ENCODE measurements around the gene EFHD2.
"Not testable (repeated sequence)": the region's sequence is repeated elsewhere in the genome, so short reads cannot be mapped to it uniquely, and the experiment has no call there.

EFHD2 gene

DNA sequence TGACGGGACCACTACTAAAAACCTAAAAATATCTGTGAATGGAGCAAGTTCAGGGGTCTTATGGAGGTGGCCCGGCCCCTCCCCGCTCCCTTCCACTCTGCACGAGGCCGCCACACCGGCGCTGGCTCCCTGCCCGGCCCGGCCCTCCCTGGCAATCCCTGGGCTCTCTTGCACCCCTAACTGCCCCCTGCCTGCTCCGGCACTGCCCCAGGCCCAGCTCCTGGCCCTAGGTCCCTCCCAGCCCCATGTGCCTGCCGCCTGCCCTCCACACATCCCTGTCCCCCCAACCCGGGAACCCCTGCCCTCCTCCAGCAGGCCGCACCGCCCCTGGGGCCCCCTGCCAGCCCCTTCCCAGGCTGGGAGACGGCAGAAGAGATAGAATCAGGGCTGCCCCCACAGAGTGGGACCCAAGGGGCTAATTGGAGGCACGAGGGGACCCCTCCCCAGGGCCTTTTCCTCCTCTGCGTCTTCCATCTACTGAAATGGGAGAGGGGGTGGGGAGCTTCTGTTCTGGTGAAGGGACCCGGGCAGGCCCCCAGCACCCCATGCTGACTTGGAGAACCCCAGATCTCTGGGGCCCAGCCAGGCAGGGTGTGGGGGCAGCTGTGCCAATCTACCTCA, 19.2 kb downstream of the EFHD2 start:
- in situ Hi-C loops (cut with HindIII; ENCODE audit: low sequenced_read_pairs) = no loop called here

DNA sequence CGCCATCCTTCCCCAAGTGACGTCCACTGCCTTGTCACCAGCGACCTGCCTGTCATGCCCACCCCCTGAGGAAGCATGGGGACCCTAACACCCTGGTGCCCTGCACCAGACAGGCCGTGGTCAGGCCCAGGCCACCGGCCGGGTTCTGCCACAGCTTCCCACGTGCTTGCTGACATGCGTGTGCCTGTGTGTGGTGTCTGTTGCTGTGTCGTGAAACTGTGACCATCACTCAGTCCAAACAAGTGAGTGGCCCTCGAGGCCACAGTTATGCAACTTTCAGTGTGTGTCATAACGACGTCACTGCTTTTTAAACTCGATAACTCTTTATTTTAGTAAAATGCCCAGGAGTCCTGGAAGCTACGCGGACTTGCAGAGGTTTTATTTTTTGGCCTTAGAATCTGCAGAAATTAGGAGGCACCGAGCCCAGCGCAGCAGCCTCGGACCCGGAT, 20.0 kb downstream of the EFHD2 start:
- in situ Hi-C loops (cut with HindIII; ENCODE audit: low sequenced_read_pairs) = no loop called here

DNA sequence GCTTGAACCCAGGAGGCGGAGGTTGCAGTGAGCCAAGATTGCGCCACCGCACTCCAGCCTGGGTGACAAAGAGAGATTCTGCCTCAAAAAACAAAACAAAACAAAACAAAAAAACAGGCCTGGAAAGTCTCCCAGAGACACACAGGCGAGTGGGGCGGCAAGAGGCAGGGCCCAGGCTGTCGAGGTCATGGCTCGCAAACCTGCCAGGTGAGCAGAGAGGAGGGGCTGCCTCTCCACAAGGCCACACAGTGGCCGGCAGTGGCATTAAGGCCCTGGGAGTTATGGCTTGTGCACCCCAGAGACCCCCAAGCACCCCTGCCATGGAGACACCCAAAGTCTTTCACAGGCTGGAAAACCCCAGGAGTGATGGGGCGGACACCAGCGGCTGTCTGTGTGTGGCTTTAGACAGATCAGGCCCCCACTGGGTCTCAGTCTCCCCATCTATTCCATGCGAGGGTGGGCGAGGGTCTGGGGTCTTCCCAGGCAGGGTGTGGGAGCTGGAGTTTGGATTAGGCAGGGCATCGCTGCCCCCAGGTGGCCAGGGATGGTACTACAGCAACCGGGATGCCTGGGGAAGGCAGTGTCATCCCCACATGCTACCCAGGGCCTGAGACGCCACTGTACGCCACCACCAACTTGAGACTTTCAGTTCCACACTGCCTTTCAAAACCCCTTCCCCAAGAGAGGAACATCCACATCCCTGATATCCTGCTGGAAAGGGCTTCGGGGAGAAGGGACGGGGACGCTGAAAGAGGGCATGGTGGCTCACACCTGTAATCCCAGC, 21.3 kb downstream of the EFHD2 start:
- in situ Hi-C loops (cut with HindIII; ENCODE audit: low sequenced_read_pairs) = no loop called here

DNA sequence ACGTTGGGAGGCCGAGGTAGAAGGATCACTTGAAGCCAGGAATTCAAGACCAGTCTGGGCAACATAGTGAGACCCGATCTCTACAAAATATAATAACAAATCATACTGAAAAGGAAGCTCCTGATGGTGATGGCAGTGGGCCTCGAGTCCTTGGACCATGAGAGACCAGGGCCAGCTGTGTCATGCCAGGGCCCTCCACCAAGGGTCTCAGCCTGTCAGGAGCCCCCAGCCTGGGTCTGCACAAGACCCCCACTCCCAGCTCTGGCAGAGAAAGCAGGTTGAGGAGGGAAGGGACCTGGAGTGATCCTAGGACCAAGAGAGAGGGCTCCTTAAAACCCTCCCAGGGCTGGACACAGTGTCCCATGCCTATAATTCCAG, 21.9 kb downstream of the EFHD2 start:
- in situ Hi-C loops (cut with HindIII; ENCODE audit: low sequenced_read_pairs) = no loop called here

DNA sequence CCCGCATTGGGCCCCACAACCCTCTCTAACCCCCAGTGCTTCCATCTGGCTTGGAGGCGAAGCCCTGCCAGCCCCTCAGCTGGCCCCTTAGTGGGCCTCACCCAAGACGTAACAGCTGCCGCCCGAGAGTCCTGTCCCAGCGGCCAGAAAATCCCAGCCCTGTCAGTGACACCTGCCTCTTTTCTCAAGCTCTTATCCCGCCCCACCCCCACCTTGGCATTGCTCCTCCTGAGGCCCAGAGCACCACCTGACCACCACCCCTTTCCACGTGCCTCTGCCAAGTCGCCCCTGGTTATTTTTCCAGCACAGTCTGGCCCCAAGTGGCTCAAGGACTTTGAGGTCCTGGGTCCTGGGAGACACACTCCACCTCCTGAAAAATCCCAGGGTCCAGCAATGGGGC, 22.6 kb downstream of the EFHD2 start:
- in situ Hi-C loops (cut with HindIII; ENCODE audit: low sequenced_read_pairs) = no loop called here

DNA sequence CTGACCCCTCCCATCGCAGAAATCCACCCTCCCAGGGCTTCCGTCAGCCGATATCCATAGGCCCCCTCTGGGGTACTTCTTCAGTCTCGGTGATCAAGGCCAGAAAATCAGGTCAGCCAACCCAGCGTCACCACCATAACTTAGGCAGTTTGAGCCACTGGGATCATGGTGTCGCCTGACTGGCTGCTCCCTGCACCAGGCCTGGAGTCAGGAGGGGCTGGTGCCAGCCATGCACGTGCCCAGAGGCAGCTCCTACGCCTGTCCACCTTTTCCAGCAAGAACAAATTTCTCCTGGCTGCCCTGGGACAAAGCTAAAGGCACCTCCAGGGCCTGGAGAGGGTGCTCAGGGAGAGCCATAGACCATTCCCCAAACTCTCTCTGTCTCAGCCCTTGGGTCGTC, 23.8 kb downstream of the EFHD2 start:
- in situ Hi-C loops (cut with HindIII; ENCODE audit: low sequenced_read_pairs) = no loop called here

DNA sequence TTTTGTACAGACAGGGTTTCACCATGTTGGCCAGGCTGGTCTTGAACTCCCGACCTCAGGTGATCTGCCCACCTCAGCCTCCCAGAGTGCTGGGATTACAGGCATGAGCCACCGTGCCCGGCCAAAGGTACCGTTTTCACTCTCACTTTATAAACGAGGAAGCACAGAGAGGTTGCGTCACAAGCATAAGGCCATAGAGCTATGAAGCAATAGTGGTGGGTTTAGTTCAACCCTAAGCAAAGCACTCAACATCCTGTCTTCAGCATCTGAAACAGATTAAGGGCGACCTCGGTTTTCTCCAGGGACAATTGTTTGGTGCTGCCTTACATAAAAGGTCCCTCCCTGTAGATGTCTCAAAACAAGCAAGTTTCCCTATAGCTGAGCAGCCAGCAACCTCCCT, 25.1 kb downstream of the EFHD2 start:
- in situ Hi-C loops (cut with HindIII; ENCODE audit: low sequenced_read_pairs) = not testable (repeated sequence)

DNA sequence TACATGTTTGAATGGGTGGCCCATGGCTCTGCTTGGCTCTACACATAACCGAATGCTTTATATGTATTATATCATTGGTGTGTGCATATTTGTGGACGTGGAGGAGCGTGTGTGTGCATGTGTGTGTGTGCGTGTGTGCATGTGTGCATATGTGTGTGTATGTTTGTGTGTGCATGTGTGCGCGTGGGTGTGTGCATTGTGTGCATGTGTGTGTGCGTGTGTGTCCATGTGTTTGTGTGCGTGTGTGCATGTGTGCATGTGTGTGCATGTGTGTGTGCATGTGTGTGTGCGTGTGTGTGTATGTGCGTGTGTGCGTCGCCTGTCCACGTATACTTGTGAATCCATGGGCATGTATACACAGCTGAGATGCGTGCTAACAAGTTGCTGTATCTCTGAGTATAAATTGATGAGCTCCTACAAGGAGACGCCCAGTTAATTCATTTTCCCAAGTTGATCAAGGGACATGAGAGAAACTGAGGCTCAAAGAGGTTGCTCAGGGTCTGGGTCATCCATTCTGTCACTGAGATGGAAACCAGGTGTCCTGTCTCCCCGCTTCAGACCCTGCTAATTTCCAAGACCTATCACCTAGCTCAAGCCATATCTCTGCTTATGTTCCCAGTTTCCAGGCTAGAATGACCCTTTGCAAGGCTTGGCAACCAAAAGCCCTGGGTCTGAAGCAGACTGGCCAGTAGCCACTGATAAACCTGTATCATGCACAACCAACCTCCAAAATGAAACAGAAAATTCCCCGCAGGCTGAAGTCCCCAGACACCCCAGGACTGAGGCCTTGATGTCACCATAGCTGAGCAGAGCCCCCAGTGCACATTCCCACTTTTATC, 25.8 kb downstream of the EFHD2 start:
- in situ Hi-C loops (cut with HindIII; ENCODE audit: low sequenced_read_pairs) = no loop called here

DNA sequence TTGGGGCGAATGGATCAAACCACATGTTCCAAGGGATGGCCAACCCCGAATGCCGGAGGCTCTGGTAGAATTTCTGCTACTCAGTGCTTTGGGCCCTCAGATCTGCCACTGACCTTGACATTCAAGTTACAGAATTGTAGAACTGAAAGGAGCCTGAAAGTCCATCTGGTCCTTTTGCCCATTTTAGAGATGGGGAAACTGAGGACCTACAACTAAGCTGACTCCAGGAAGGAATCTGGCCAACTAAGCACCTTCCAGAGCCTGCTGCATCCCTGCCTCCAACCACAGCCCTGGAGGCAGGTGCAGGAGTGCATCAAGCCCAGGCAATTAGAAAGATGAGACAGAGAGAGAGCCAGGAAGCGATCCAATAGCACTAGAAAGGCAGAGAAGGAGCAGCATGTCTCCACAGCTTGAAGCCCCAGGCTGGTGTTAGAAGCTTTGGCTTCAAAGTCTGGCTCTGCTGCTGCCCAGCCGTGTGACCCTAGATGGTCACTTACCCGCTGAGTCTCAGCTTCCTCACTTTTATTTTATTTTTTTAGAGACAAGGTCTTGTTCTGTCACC, 27.3 kb downstream of the EFHD2 start:
- in situ Hi-C loops (cut with HindIII; ENCODE audit: low sequenced_read_pairs) = no loop called here

DNA sequence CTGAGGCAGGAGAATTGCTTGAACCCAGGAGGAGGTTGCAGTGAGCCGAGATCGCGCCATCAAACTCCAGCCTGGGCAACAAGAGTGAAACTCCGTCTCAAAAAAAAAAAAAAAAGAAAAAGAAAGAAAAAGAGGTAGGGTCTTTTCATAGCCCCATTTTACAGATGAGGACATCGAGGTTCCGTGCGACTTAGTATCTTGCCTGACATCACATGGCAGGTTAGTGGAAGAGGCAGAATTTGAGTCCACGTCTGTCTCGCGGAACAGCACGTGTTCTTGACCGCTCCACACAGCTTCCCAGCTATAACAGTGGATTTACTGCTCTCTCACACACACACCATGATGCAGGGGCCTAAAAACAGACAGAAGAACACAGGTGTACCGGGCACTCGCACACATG, 29.6 kb downstream of the EFHD2 start:
- in situ Hi-C loops (cut with HindIII; ENCODE audit: low sequenced_read_pairs) = no loop called here

DNA sequence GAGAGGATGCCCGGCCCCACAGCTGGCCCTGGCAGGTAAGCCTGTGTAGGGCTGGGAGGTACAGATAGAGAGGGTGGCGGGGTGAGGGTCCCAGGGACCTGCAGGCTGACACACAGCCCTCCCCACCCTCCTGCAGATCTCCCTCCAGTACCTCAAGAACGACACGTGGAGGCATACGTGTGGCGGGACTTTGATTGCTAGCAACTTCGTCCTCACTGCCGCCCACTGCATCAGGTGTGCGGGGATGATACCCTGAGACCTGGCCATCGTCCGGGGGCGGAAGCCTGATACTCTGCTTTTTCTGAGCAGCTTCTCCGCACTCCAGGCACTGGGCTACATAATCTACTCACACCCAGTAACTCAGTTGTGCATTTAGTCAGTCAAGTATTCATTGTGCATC, 30.7 kb downstream of the EFHD2 start:
- in situ Hi-C loops (cut with HindIII; ENCODE audit: low sequenced_read_pairs) = loop anchor here (5.0 to 10.0 kb wide), 2 partner anchors 42 to 46 kb away; no protein-coding TSS in a partner anchor

DNA sequence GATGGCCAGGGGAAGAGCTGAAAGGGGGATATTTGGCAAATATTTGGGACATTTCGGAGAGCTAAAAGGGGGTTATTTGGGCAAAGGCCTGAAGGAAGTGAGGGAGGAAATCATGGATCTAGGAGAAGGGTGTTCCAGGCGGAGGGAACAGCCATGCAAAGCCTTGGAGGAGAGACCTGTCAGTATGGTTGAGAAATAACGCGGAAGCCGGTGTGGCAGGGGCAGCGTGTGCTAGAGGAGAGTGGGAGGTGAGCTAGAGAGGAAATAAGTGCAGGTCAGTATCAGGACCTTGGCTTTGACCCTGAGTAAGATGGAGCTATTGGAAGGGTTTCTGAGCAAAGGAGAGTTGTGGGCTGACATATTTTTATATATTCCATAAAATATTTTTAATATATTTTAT, 31.6 kb downstream of the EFHD2 start:
- in situ Hi-C loops (cut with HindIII; ENCODE audit: low sequenced_read_pairs) = loop anchor here (5.0 to 10.0 kb wide), 2 partner anchors 41 to 46 kb away; no protein-coding TSS in a partner anchor

DNA sequence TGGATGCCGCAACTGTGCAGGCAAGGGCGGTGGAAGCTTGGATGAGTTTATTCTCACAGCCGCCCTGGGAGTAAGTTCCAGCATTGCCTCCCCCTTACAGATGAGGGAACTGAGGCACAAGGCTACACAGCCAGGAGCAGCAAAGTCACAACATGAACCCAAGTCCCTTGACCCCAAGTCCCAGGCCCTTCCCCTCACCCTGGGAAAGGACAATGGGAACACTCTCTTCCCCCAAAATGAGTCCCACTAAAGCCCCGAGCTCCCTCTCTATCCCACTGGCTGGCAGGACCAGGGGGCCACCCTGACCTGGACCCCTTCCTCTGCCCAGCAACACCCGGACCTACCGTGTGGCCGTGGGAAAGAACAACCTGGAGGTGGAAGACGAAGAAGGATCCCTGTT, 32.4 kb downstream of the EFHD2 start:
- in situ Hi-C loops (cut with HindIII; ENCODE audit: low sequenced_read_pairs) = loop anchor here (5.0 to 10.0 kb wide), 2 partner anchors 40 to 47 kb away; no protein-coding TSS in a partner anchor

DNA sequence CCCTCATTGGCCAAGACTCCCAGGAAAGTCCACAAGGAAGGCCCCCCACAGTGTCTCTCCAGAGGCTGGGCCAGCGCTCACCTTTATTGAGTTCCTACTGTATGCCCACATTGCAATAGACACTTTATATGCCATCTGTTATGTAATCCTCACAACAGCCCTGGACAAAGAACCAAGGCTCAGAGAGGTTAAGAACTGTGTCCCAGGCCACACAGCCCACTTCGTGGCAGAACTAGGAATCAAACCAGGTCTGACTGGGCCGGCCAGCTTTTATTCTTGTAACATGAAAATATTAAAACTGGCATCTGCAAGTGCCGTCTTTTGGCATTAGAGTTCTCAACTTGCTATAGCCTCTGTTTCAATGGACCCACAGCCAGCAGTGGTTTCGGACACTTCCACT, 33.1 kb downstream of the EFHD2 start:
- in situ Hi-C loops (cut with HindIII; ENCODE audit: low sequenced_read_pairs) = loop anchor here (5.0 to 10.0 kb wide), 2 partner anchors 40 to 48 kb away; no protein-coding TSS in a partner anchor

DNA sequence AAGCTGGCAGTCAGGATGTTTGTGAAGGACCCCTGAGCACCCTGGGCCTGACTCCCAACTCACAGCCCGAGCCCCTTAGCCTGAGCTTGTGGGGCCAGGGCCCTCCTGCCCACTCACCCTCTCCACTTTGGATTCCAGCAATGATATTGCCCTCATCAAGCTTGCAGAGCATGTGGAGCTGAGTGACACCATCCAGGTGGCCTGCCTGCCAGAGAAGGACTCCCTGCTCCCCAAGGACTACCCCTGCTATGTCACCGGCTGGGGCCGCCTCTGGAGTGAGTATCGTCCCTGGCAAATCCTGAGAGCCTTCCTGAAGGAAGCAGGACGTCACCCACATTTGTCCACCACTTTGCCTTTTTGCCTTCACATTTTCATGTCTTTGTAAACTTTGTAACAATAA, 33.6 kb downstream of the EFHD2 start:
- in situ Hi-C loops (cut with HindIII; ENCODE audit: low sequenced_read_pairs) = loop anchor here (5.0 to 10.0 kb wide), 2 partner anchors 39 to 48 kb away; no protein-coding TSS in a partner anchor

DNA sequence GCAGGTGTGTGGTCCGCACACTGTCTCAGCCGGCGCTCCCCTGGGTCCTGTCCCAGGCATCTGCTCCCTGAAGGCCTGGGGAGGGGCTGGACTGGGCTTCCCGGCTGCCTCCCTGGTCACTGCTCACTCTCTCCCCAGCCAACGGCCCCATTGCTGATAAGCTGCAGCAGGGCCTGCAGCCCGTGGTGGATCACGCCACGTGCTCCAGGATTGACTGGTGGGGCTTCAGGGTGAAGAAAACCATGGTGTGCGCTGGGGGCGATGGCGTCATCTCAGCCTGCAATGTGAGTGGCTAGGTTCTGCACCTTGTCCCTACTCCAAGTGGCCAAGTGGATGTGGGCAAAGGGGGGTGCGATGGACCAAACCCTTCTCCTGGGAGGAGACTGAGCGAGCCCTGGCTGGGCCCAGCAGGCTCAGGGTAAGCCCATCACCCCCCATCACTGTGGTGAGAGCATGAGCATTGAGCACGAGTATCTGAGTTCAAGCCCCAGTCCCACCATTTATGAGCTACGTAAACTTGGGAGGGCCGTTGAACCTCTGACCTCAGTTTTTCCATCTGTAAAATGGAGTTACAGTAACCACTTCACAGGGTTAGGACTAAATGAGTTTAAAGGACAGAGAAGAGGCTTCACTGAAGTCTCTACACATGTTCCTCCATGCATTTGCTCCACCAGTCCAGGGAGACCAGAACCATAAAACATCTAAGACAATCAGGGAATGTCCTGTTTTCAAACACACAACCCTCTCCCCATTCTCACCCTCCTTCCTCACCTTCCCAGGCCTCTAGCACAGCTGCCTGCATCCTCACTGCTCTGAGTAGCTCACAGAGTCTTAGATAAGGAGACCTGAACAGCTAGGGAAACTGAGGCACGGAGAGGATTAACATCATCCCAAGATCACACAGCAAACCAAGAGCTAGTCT, 35.0 kb downstream of the EFHD2 start:
- in situ Hi-C loops (cut with HindIII; ENCODE audit: low sequenced_read_pairs) = loop anchor here (5.0 to 10.0 kb wide), 2 partner anchors 38 to 50 kb away; no protein-coding TSS in a partner anchor

DNA sequence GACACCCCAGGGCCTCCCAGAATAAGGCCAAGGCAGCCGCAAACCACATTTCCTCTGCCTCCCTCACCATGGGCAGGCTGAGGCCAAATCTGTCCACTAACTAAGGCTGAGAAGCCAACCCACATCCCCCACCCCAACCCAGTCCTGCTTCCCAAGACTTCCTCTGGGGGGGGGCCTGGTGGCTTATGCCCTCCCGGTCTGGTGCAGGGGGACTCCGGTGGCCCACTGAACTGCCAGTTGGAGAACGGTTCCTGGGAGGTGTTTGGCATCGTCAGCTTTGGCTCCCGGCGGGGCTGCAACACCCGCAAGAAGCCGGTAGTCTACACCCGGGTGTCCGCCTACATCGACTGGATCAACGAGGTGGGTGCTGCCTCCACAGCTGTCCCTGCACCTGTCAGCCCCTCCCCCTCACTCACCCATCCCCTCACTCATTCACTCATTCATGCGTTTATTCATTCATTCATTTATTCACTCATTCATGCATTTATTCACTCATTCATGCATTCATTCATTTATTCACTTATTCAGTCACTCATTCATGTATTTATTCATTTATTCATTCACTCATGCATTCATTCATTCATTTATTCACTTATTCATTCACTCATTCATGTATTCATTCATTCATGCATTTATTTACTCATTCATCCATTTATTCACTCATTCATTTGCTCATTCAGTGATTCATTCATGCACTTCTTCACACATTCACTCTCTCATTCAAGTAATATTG, 35.9 kb downstream of the EFHD2 start:
- in situ Hi-C loops (cut with HindIII; ENCODE audit: low sequenced_read_pairs) = loop anchor here (10.0 kb wide), 1 partner anchor 51 kb away; no protein-coding TSS in a partner anchor

DNA sequence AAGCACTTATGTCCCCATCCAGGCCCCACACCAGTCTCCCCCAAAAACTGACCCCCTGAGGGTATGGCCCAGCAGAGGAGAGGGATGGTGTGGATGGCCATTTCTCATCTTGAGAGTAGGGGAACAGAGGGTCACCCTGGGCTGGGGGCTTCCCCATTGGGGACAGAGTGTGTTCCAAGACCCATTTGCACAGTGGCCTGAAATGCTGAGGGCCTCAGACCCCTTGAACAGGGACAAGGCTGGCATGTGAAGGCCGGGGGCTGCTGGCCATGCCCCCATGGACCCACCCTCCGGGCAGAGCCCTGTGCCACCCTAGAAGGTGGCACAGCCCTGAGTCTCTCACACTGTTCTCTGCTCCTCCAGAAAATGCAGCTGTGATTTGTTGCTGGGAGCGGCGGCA, 36.5 kb downstream of the EFHD2 start:
- in situ Hi-C loops (cut with HindIII; ENCODE audit: low sequenced_read_pairs) = loop anchor here (10.0 kb wide), 1 partner anchor 51 kb away; no protein-coding TSS in a partner anchor

DNA sequence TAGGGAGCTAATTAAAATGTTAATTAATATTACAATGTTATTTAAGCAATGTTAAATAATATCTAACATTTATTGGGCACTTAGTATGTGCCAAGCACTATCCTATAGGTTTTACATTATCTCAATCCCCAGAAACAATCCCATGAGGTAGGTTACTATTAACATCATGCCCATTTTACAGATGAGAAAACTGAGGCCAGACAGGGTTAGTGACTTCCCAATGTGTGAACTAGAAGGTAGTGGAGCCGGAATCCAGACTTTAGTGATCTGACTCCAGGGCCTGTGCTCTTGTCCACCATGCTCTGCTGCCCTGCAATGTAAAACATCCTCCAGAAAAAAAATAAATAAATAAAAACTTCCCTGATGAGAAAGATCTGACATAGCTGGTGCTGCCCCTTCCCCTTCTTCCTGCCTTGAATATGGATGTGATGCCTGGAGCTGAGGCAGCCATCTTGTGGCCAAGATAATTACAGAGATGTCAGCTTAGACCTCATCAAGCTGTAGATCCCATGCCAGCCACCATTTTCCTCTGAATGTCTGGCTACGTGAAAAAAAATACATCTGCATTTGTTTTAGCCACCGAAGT, 39.3 kb downstream of the EFHD2 start:
- in situ Hi-C loops (cut with HindIII; ENCODE audit: low sequenced_read_pairs) = loop anchor here (10.0 kb wide), 1 partner anchor 54 kb away; no protein-coding TSS in a partner anchor

All from endothelial cell of hepatic sinusoid (primary cell).